ENCODE measurements around the gene RAE1. TPM values are rescaled to one million over a fixed set of nuclear protein-coding genes. Genes with fewer than 3 reads are reported as not detected.

The RAE1 gene
- total RNA-seq, 3 donors from 2014 or later (not counting 1 experiment from before 2014, with no cell fraction given), result 50.3 to 66.8 (median 52.5) TPM

DNA sequence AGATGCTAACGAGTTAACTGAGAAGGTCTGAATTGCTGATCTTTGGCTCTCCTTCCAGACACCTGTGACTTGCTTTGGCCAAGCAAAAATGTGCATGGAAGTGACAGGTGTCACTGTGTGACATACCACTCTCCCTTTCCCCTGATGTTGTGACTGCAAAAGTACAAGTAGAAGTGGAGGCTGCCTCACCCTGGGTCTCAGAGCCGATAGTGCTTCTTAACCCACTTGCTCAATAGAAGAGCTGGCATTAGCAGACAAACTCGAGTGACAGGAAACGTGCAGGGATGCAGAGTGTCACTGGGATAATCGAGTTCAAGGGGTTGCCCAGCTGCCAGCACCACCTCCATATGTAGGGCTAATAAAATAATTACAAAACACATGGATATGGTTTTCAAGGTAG, 37.8 kb upstream of the RAE1 start:
- DNase-seq (no peak), ATAC-seq (no peak)
- no peak overlapping the region for H3K4me3 Mint-ChIP-seq
- no peaks in the 10 kb centered on the region for H3K9me3 ChIP-seq (ENCODE audit: control insufficient read depth, insufficient read depth, low read length)
- H3K9me3 Mint-ChIP-seq, result no peaks in the 10 kb centered on the region
- no peak for TF ChIP-seq CTCF (IDR thresholded peaks at IDR 0.05)
- intact Hi-C loops (cut with micrococcal nuclease), result no loop called here
- no peaks in the 10 kb centered on the region for H3K36me3 ChIP-seq (ENCODE audit: control insufficient read depth, insufficient read depth, low read length)
- H3K36me3 Mint-ChIP-seq, result no peaks in the 10 kb centered on the region
- no peak overlapping the region for H3K27ac ChIP-seq (ENCODE audit: low read length)
- no peaks in the 10 kb centered on the region for H3K27me3 ChIP-seq (ENCODE audit: control insufficient read depth, insufficient read depth, low read length)
- H3K27me3 Mint-ChIP-seq (ENCODE audit: low read depth in 2 of 2), result peaks cover 9 to 31% of the 10 kb centered on the region in 2 donors
- peaks cover 0 to 19% of the 10 kb centered on the region in 2 donors for H3K4me1 Mint-ChIP-seq
- H3K4me1 ChIP-seq (ENCODE audit: control insufficient read depth, insufficient read depth, low read length), result peaks cover 13% of the 10 kb centered on the region
- H3K4me3 ChIP-seq (ENCODE audit: low read length), result no peak overlapping the region
- WGBS (ENCODE audit: insufficient coverage), result 68% methylated on average over 5 of the region's 5 CpGs
- no peak overlapping the region for H3K27ac Mint-ChIP-seq

GRCh38 chr20:57313951-57314350, 37.1 kb upstream of the RAE1 start:
- Mint-ChIP-seq H3K27ac (no peak overlapping the region), H3K9me3 (no peaks in the 10 kb centered on the region), H3K4me3 (no peak overlapping the region), H3K27me3 (ENCODE audit: low read depth in 2 of 2) (peaks cover 9 to 30% of the 10 kb centered on the region in 2 donors), H3K36me3 (no peaks in the 10 kb centered on the region), H3K4me1 (peaks cover 0 to 25% of the 10 kb centered on the region in 2 donors)
- Histone ChIP-seq H3K4me3 (ENCODE audit: low read length) (no peak overlapping the region), H3K27ac (ENCODE audit: low read length) (no peak overlapping the region), H3K36me3 (ENCODE audit: control insufficient read depth, insufficient read depth, low read length) (no peaks in the 10 kb centered on the region), H3K9me3 (ENCODE audit: control insufficient read depth, insufficient read depth, low read length) (no peaks in the 10 kb centered on the region), H3K27me3 (ENCODE audit: control insufficient read depth, insufficient read depth, low read length) (no peaks in the 10 kb centered on the region), H3K4me1 (ENCODE audit: control insufficient read depth, insufficient read depth, low read length) (peaks cover 19% of the 10 kb centered on the region)
- no peak for TF ChIP-seq CTCF (IDR thresholded peaks at IDR 0.05)
- 85% methylated on average over 4 of the region's 5 CpGs for WGBS (ENCODE audit: insufficient coverage)
- DNase-seq, result no peak
- intact Hi-C loops (cut with micrococcal nuclease), result no loop called here
- ATAC-seq, result no peak

DNA sequence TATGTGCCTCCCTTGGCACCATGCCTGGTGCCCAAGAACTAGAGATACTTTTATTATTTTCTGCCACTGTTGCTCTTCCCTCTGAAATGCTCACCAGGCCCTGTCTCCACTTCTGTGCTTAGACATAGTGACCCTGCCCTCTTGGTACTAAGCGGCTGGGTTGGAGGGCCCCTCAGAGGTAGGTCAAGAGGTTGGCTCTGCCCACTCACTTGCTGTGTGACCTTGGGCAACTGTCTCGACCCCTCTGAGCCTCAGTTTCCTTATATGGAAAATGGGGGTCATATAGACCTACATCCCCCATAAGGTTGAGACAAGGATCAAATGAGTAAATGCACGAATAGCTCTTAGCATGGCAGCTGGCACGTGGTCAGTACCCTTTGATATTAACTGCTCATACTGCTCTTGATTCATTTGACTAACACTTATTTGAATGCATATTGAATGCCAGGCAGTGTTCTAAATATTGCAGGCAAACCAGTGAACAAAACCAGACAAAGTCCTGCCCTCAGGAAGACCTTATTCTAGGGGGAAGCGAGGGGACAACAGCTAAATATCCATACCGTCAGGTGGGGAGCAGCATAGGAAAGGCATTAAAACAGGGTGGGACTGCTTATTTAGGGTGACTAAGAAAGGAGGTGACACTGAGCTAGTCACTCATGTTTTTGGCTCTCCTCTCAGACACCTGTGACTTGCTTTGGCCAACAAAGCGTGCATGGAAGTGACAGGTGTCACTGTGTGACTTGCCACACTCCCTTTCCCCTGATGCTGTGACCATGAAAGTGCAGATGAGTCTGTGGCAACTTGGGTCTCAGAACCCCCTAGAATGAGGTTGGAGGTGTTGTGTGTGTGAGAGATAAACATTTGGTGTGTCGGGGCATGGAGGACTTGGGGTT, 35.7 kb upstream of the RAE1 start:
- Histone ChIP-seq H3K27ac (ENCODE audit: low read length) (no peak overlapping the region), H3K4me3 (ENCODE audit: low read length) (no peak overlapping the region), H3K27me3 (ENCODE audit: control insufficient read depth, insufficient read depth, low read length) (no peaks in the 10 kb centered on the region), H3K4me1 (ENCODE audit: control insufficient read depth, insufficient read depth, low read length) (peaks cover 19% of the 10 kb centered on the region), H3K36me3 (ENCODE audit: control insufficient read depth, insufficient read depth, low read length) (no peaks in the 10 kb centered on the region), H3K9me3 (ENCODE audit: control insufficient read depth, insufficient read depth, low read length) (no peaks in the 10 kb centered on the region)
- Mint-ChIP-seq H3K9me3 (no peaks in the 10 kb centered on the region), H3K4me1 (peaks cover 0 to 25% of the 10 kb centered on the region in 2 donors), H3K27me3 (ENCODE audit: low read depth in 2 of 2) (peaks cover 18 to 26% of the 10 kb centered on the region in 2 donors), H3K4me3 (no peak overlapping the region), H3K36me3 (no peaks in the 10 kb centered on the region), H3K27ac (no peak overlapping the region)
- TF ChIP-seq CTCF (IDR thresholded peaks at IDR 0.05), result no peak
- whole genome bisulfite sequencing (ENCODE audit: insufficient coverage), result 72% methylated on average over 8 of the region's 8 CpGs
- intact Hi-C loops (cut with micrococcal nuclease), result no loop called here
- no peak for DNase-seq
- ATAC-seq, result no peak
